Glutamatergic neuron (in vitro differentiated cells): ENCODE measurements around the gene HSPB1. TPM values are rescaled to one million over a fixed set of nuclear protein-coding genes. Genes with fewer than 3 reads are reported as not detected.
"Not testable (repeated sequence)": the region's sequence is repeated elsewhere in the genome, so short reads cannot be mapped to it uniquely, and the experiment has no call there.

ENCODE experiments used
- DNase-seq: peaks from one replicate; pipeline ENCODE4 v3.0.0; 2022
- H3K27ac Mint-ChIP-seq: one replicate; pipeline ENCODE4 v1.8.0; 2020; ENCODE audit warnings: mild to moderate bottlenecking, mixed read lengths, inconsistent platforms; ENCODE audit not compliant: unreplicated experiment
- H3K27me3 Mint-ChIP-seq: one replicate; pipeline ENCODE4 v1.8.0; 2020; ENCODE audit warnings: mild to moderate bottlenecking, moderate library complexity, mixed read lengths, inconsistent platforms; ENCODE audit not compliant: unreplicated experiment
- H3K36me3 Mint-ChIP-seq: one replicate; pipeline ENCODE4 v1.8.0; 2020; ENCODE audit warnings: mild to moderate bottlenecking, mixed read lengths, inconsistent platforms; ENCODE audit not compliant: unreplicated experiment
- H3K4me1 Mint-ChIP-seq: one replicate; pipeline ENCODE4 v1.8.0; 2020; ENCODE audit warnings: mild to moderate bottlenecking, low read depth, mixed read lengths, inconsistent platforms; ENCODE audit not compliant: unreplicated experiment
- H3K4me3 Mint-ChIP-seq: one replicate; pipeline ENCODE4 v1.8.0; 2020; ENCODE audit warnings: mild to moderate bottlenecking, mixed read lengths, inconsistent platforms; ENCODE audit not compliant: unreplicated experiment
- H3K9me3 Mint-ChIP-seq: one replicate; pipeline ENCODE4 v1.8.0; 2020; ENCODE audit warnings: mild to moderate bottlenecking, moderate library complexity, mixed read lengths, inconsistent platforms; ENCODE audit not compliant: unreplicated experiment
- total RNA-seq: library from RNA; stranded (reverse); fragmentation: NEBNext Ultra II Directional; extraction: Animal tissue kit (Norgen Biotek cat#: 25700); gene quantifications from one replicate; pipeline ENCODE4 v1.2.1, GENCODE V29; 2021; ENCODE audit not compliant: unreplicated experiment
- TF ChIP-seq, protein P1 (sequence below): fragments of 200-600 bp; sonication (generic); IDR thresholded peaks from one replicate; pipeline ENCODE4 v1.5.0; 2021; ENCODE audit not compliant: partially characterized antibody, unreplicated experiment

The HSPB1 gene
- total RNA-seq, 1 donor from 2014 or later, result 50.4 TPM

DNA sequence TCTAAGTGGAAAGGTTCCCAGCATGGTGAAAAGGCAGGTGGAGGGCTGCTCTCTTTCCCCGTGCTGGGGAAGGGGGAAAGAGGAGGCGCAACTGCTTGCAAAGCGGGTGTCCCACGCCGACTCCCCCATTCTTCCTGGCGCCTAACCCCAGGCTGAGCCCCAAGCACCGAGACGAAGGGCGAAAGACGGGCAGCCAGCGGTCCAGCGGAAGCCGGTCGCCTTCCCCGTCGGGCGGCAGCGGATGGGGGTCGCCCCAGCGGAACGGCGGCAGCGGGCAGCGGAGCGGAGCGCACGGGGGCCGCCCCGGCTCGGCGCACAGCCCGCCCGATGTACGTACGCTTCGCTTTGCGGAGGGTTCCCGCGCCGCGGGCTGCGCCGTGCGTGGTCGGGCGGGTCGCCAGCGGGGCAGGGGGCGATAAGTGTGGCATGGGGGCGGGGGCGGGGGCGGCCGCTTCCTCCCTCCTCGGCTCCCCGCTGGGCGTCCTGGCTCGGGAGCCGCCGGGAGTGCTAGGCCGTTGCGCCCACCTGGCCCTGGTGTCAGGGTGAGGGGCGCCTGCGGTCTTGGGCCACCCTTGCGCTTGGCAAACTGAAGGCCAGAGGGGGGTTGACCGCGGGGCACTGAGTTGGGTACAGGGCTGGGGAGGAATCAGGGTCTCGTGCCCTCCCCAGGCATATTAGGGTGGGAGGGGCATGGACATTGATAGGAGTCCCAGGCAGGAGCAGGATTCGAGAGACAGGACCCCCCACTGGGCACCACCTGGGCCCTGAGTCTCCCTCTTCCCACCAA lies 35.2 kb upstream of the HSPB1 start:
- peaks cover 2% of the 10 kb centered on the region for H3K4me1 Mint-ChIP-seq
- no peak overlapping the region for H3K4me3 Mint-ChIP-seq
- H3K27ac Mint-ChIP-seq, result no peak overlapping the region
- H3K9me3 Mint-ChIP-seq, result peaks cover 2% of the 10 kb centered on the region
- no peaks in the 10 kb centered on the region for H3K36me3 Mint-ChIP-seq
- TF ChIP-seq, protein P1, sequence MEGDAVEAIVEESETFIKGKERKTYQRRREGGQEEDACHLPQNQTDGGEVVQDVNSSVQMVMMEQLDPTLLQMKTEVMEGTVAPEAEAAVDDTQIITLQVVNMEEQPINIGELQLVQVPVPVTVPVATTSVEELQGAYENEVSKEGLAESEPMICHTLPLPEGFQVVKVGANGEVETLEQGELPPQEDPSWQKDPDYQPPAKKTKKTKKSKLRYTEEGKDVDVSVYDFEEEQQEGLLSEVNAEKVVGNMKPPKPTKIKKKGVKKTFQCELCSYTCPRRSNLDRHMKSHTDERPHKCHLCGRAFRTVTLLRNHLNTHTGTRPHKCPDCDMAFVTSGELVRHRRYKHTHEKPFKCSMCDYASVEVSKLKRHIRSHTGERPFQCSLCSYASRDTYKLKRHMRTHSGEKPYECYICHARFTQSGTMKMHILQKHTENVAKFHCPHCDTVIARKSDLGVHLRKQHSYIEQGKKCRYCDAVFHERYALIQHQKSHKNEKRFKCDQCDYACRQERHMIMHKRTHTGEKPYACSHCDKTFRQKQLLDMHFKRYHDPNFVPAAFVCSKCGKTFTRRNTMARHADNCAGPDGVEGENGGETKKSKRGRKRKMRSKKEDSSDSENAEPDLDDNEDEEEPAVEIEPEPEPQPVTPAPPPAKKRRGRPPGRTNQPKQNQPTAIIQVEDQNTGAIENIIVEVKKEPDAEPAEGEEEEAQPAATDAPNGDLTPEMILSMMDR, result no peak
- no peaks in the 10 kb centered on the region for H3K27me3 Mint-ChIP-seq
- DNase-seq, result no peak

DNA sequence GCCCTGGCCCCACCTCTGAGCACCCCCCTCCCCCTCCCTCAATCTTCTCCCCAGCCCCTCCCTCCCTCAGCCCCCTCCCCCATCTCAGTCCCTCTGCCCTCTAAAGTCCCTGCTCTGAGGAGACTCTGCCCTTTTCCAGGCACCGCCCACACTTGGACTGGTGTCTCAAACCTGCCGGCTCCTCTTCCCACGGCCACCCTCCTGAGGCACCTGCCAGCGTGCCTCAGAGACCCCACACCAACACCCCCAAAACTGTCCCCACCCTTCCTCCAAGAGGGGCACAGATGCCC lies 34.6 kb upstream of the HSPB1 start:
- TF ChIP-seq, protein P1, result no peak
- Mint-ChIP-seq H3K27me3 (peaks cover under 1% of the 10 kb centered on the region), H3K4me1 (peaks cover 3% of the 10 kb centered on the region), H3K36me3 (no peaks in the 10 kb centered on the region), H3K4me3 (no peak overlapping the region), H3K27ac (no peak overlapping the region), H3K9me3 (no peaks in the 10 kb centered on the region)
- no peak for DNase-seq

DNA sequence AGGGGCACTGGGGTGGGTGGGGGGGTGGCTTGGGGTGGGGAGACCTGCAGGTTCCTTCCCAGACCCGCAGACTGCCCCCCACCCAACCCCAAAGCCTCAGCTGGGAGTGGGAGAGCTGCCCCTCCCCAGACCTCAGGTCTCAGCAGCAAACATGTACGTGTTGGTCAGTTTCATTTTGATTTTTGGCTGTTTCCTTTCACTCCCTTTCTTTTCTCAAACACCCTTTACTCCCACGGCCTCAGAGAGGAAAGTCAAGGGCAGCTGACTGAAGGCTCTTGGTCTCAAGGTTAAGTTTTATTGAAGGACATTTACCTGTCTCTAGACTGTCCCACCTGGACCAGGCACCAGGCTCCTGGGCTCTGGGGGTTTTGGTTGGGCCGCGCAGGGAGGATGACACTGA lies 34.1 kb upstream of the HSPB1 start:
- peaks cover 2% of the 10 kb centered on the region for H3K27me3 Mint-ChIP-seq
- peaks cover 2% of the 10 kb centered on the region for H3K9me3 Mint-ChIP-seq

DNA sequence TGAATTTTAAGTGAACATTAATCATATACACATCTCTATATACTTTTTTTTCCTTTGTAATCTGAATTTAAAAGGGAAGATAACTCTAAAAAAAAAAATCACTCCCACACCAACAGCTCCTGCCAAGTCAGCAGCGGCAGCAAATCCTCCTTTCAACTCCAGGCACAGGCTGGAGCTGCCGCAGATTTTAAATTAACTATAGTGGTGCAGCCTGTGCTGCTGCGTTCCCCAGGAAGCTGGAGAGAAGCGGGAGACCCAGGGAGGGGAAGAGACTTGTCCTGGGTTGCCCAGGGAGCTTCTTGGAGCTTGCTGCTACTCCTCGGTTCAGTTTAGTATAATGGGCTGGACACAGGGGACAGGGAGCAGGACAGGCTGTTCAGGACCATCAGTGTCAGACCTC lies 32.6 kb upstream of the HSPB1 start:
- no peak for DNase-seq
- Mint-ChIP-seq H3K27me3 (peaks cover 5% of the 10 kb centered on the region), H3K36me3 (peaks cover 4% of the 10 kb centered on the region)

More for the DNA sequence above, 34.1 kb upstream of the HSPB1 start:
- TF ChIP-seq, protein P1, result no peak
- H3K36me3 Mint-ChIP-seq, result peaks cover under 1% of the 10 kb centered on the region
- no peak for DNase-seq
- H3K4me1 Mint-ChIP-seq, result peaks cover 6% of the 10 kb centered on the region
- no peak overlapping the region for H3K27ac Mint-ChIP-seq
- H3K4me3 Mint-ChIP-seq, result no peak overlapping the region

DNA sequence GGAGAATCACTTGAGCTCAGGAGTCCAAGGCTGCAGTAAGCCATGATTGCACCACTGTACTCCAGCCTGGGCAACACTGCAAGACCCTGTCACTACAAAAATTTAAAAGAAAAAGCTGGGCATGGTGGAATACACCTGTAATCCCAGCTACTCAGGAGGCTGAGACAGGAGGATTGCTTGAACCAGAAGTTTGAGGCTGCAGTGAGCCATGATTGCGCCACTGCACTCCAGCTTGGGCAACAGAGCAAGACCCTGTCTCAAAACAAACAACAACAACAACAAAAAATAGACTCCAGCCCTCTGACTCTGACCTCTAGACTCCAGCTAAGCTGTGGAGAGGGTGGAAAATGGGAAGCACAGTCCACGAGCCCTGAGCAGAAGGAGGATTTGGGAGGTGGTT lies 31.1 kb upstream of the HSPB1 start:
- DNase-seq, H3K27ac Mint-ChIP-seq, H3K4me3 Mint-ChIP-seq, H3K9me3 Mint-ChIP-seq, H3K36me3 Mint-ChIP-seq, H3K4me1 Mint-ChIP-seq, H3K27me3 Mint-ChIP-seq: not testable (repeated sequence)

More for the DNA sequence above, 32.6 kb upstream of the HSPB1 start:
- Mint-ChIP-seq H3K9me3 (peaks cover 6% of the 10 kb centered on the region), H3K4me1 (peaks cover 9% of the 10 kb centered on the region), H3K27ac (no peak overlapping the region), H3K4me3 (no peak overlapping the region)
- TF ChIP-seq, protein P1, result no peak
